Hepatocyte (in vitro differentiated cells): ENCODE measurements around the gene ASTN2.

Experiments used
- CTCF ChIP-seq: fragments of 200-600 bp; sonication (generic); IDR thresholded peaks from 2 replicates; pipeline ENCODE4 v1.5.1; 2016; ENCODE audit warnings: antibody characterized with exemption, mild to moderate bottlenecking; ENCODE audit not compliant: poor library complexity
- EZH2 ChIP-seq: fragments of 200-600 bp; sonication (generic); IDR thresholded peaks from 2 replicates; pipeline ENCODE4 v1.6.1; 2016; ENCODE audit warnings: antibody characterized with exemption, mild to moderate bottlenecking, borderline replicate concordance
- EZH2phosphoT487 ChIP-seq: fragments of 200-600 bp; sonication (generic); IDR thresholded peaks from one replicate; pipeline ENCODE4 v1.6.1; 2018; ENCODE audit warnings: antibody characterized with exemption, mild to moderate bottlenecking, low read depth, moderate library complexity; ENCODE audit not compliant: unreplicated experiment, severe bottlenecking

GRCh38 chr9:116377179-116377798 lies 1037.6 kb downstream of the ASTN2 start:
- TF ChIP-seq CTCF (no peak), EZH2phosphoT487 (no peak), EZH2 (no peak)
